HCT116 (cell line): ENCODE measurements around the gene ELAVL1. TPM values are rescaled to one million over a fixed set of nuclear protein-coding genes. Genes with fewer than 3 reads are reported as not detected.

Source experiments
- ATAC-seq: fragments of 200-7000 bp; cut with Tn5 transposase; 2 replicates; pipeline ENCODE4 v1.9.1; 2020; ENCODE audit warnings: mild to moderate bottlenecking, moderate library complexity
- BruUV-seq: library from RNA; stranded (reverse); fragments of 400-500 nt; replicated peaks from 2 replicates; lab custom pipeline; 2021; lab: Mats Ljungman, UMichigan
- CTCF ChIA-PET: fragments of 300-600 bp; sonication (Branson Sonifier 250); formaldehyde crosslinking; loops from one replicate; lab custom pipeline; 2021; ENCODE audit warnings: antibody characterized with exemption; lab: Charles Lee
- POLR2A ChIA-PET: fragments of 300-600, 350-600 bp; sonication (Branson Sonifier 250); formaldehyde crosslinking; loops from one replicate; lab custom pipeline; 2021; ENCODE audit warnings: antibody characterized with exemption; lab: Charles Lee
- RAD21 ChIA-PET, 2 experiments: fragments of 300-600 bp; sonication (Branson Sonifier 250); formaldehyde crosslinking; loops; one replicate each; lab custom pipeline; 2023; ENCODE audit warnings: low total read pairs in 2 of 2; ENCODE audit not compliant: uncharacterized antibody in 2 of 2, unreplicated experiment in 2 of 2, low non-redundant PET in 1 of 2; lab: Charles Lee
- DNase-seq: peaks from one replicate; pipeline ENCODE4 v3.0.0-alpha.2; 2010; ENCODE audit warnings: low read depth, low spot score
- H2AFZ ChIP-seq: fragments of 200-600 bp; shearing (Covaris generic), sonication (generic); 2 replicates; pipeline ENCODE4 v1.6.1; 2017; ENCODE audit warnings: low read depth, mixed run types, mixed read lengths, antibody characterized with exemption, low read length; ENCODE audit not compliant: poor library complexity, severe bottlenecking
- H3K27ac ChIP-seq: 2 replicates; pipeline ENCODE4 v1.5.1; 2012; ENCODE audit warnings: low read depth, low read length
- H3K27me3 ChIP-seq: fragments of 200-600 bp; sonication (generic); 2 replicates; pipeline ENCODE4 v1.6.1; 2016; ENCODE audit warnings: mixed run types, low read length, mixed read lengths; ENCODE audit not compliant: insufficient read depth
- H3K36me3 ChIP-seq, 2 experiments: fragments of 200-500 bp in 1 of 2; fragments of 200-600 bp in 1 of 2; sonication (Bioruptor generic) in 1 of 2; sonication (generic) in 1 of 2; 2 replicates each; pipeline versions ENCODE4 v1.5.1 to v1.6.1; 2014 to 2016; ENCODE audit warnings: low read length in 2 of 2, inconsistent platforms in 1 of 2, mixed read lengths in 1 of 2, mixed run types in 1 of 2; ENCODE audit not compliant: insufficient read depth in 2 of 2, control insufficient read depth in 1 of 2
- H3K4me1 ChIP-seq, 2 experiments: fragments of 200-600 bp in 1 of 2; sonication (generic) in 1 of 2; 2 replicates each; pipeline versions ENCODE4 v1.5.1 to v1.6.1; 2012 to 2017; ENCODE audit warnings: low read length in 2 of 2, inconsistent platforms in 1 of 2, mild to moderate bottlenecking in 1 of 2, mixed read lengths in 1 of 2, mixed run types in 1 of 2, moderate library complexity in 1 of 2; ENCODE audit not compliant: insufficient read depth in 2 of 2, control insufficient read depth in 1 of 2
- H3K4me2 ChIP-seq: fragments of 200-600 bp; sonication (generic); 2 replicates; pipeline ENCODE4 v1.6.1; 2017; ENCODE audit warnings: mixed run types, low read length, mixed read lengths
- H3K4me3 ChIP-seq, 2 experiments: fragments of 200-600 bp in 1 of 2; sonication (generic) in 1 of 2; replicated peaks in 1 of 2; 2 replicates each; pipeline ENCODE4 v1.5.1; 2011 to 2016; ENCODE audit warnings: low read length in 2 of 2, control low read depth in 1 of 2, low read depth in 1 of 2, mild to moderate bottlenecking in 1 of 2, mixed read lengths in 1 of 2, mixed run types in 1 of 2
- H3K79me2 ChIP-seq: fragments of 200-600 bp; sonication (generic); 2 replicates; pipeline ENCODE4 v1.6.1; 2017; ENCODE audit warnings: mild to moderate bottlenecking, mixed run types, low read length, moderate library complexity, mixed read lengths; ENCODE audit not compliant: insufficient read depth
- H3K9ac ChIP-seq: fragments of 200-600 bp; sonication (generic); 2 replicates; pipeline ENCODE4 v1.6.1; 2016; ENCODE audit warnings: low read length, mixed read lengths
- H3K9me2 ChIP-seq: fragments of 200-600 bp; sonication (generic), shearing (Covaris generic); 2 replicates; pipeline ENCODE4 v1.6.1; 2017; ENCODE audit warnings: mixed run types, mild to moderate bottlenecking, moderate library complexity; ENCODE audit not compliant: insufficient read depth
- H3K9me3 ChIP-seq, 2 experiments: fragments of 200-500 bp in 1 of 2; fragments of 200-600 bp in 1 of 2; sonication (Bioruptor generic) in 1 of 2; sonication (generic) in 1 of 2; 2 replicates each; pipeline ENCODE4 v1.6.1; 2014 to 2017; ENCODE audit warnings: low read length in 2 of 2, mixed read lengths in 2 of 2, inconsistent platforms in 1 of 2, low read depth in 1 of 2, mild to moderate bottlenecking in 1 of 2, mixed run types in 1 of 2, moderate library complexity in 1 of 2; ENCODE audit not compliant: control insufficient read depth in 1 of 2, insufficient read depth in 1 of 2
- H4K20me1 ChIP-seq: fragments of 200-600 bp; sonication (generic), shearing (Covaris generic); 2 replicates; pipeline ENCODE4 v1.6.1; 2017; ENCODE audit warnings: mixed run types, mild to moderate bottlenecking, moderate library complexity; ENCODE audit not compliant: insufficient read depth
- CBX3 ChIP-seq: IDR thresholded peaks from 2 replicates; pipeline ENCODE4 v1.6.1; 2012; ENCODE audit warnings: low read depth
- CEBPB ChIP-seq: IDR thresholded peaks from 2 replicates; pipeline ENCODE4 v1.6.1; 2012; ENCODE audit warnings: low read depth
- ELF1 ChIP-seq: IDR thresholded peaks from 2 replicates; pipeline ENCODE4 v1.6.1; 2012; ENCODE audit warnings: low read depth, borderline replicate concordance
- EZH2phosphoT487 ChIP-seq: fragments of 200-600 bp; IDR thresholded peaks from 2 replicates; pipeline ENCODE4 v1.6.1; 2018; ENCODE audit warnings: antibody characterized with exemption, borderline replicate concordance
- JUND ChIP-seq: IDR thresholded peaks from 2 replicates; pipeline ENCODE4 v1.6.1; 2012
- POLR2A ChIP-seq: IDR thresholded peaks from 2 replicates; pipeline ENCODE4 v1.7.0; 2011; ENCODE audit warnings: borderline replicate concordance; ENCODE audit not compliant: insufficient read depth, insufficient read length; ENCODE audit errors: extremely low read depth
- POLR2AphosphoS5 ChIP-seq: IDR thresholded peaks from 2 replicates; pipeline ENCODE4 v1.6.1; 2011; ENCODE audit warnings: mild to moderate bottlenecking, low read depth, low read length, moderate library complexity
- RAD21 ChIP-seq: IDR thresholded peaks from 2 replicates; pipeline ENCODE4 v1.6.1; 2012; ENCODE audit warnings: low read depth, mild to moderate bottlenecking
- SIN3A ChIP-seq: IDR thresholded peaks from 2 replicates; pipeline ENCODE4 v1.6.1; 2012; ENCODE audit warnings: low read depth
- SP1 ChIP-seq: IDR thresholded peaks from 2 replicates; pipeline ENCODE4 v1.6.1; 2012; ENCODE audit warnings: low read depth
- SRF ChIP-seq: IDR thresholded peaks from 2 replicates; pipeline ENCODE4 v1.6.1; 2012; ENCODE audit warnings: low read depth
- TCF7L2 ChIP-seq: IDR thresholded peaks from 2 replicates; pipeline ENCODE4 v1.7.0; 2011; ENCODE audit warnings: borderline replicate concordance, inconsistent platforms; ENCODE audit not compliant: insufficient read depth, insufficient read length; ENCODE audit errors: extremely low read depth
- YY1 ChIP-seq: IDR thresholded peaks from 2 replicates; pipeline ENCODE4 v1.6.1; 2011; ENCODE audit warnings: low read length, low read depth, moderate library complexity, mild to moderate bottlenecking; ENCODE audit not compliant: insufficient replicate concordance; ENCODE audit errors: extremely low read depth
- ZFX ChIP-seq: fragments of 450-650 bp; IDR thresholded peaks from 2 replicates; pipeline ENCODE4 v1.6.1; 2017
- ZNF274 ChIP-seq: fragments of 200-500 bp; sonication (Bioruptor generic); IDR thresholded peaks from 2 replicates; pipeline ENCODE4 v1.6.1; 2014; ENCODE audit warnings: mild to moderate bottlenecking, low read depth, low read length, inconsistent platforms
- intact Hi-C: fragments of 100-400 bp; cut with micrococcal nuclease; formaldehyde crosslinking; loops from 2 replicates; pipeline ENCODE4 v1.10.0; 2022
- total RNA-seq: library from RNA; stranded (reverse); gene quantifications from one replicate; pipeline ENCODE4 v1.2.1, GENCODE V29; 2021; ENCODE audit not compliant: unreplicated experiment
- TF ChIP-seq, protein P1 (sequence below): IDR thresholded peaks from 2 replicates; pipeline ENCODE4 v1.6.1; 2012; ENCODE audit warnings: low read depth
- TF ChIP-seq, protein P2 (sequence below): IDR thresholded peaks from 2 replicates; pipeline ENCODE4 v1.6.1; 2012

The ELAVL1 gene
- total RNA-seq, 1 experiment from 2014 or later: 134 TPM

DNA sequence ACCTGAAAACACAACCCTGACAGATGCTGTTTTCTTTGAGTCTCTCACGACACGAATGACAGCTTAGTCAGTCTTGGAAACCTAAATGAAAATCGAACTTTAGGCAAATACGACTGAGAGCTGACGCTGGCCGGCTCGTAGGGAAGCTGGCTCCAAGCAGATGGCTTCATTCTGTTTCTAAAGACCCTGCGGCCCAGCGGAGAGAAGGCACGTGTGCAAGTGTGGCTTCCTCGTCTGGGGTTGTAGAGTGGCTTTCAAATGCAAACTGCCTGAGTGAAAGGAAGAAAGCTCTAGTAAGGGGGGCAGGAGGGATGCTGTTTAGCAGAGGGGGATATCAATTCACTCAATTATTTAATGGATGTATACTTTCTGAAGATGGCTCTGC is 35.9 kb downstream of the ELAVL1 start:
- H3K27me3 ChIP-seq: no peaks in the 10 kb centered on the region
- no peaks in the 10 kb centered on the region for H3K4me1 ChIP-seq
- H3K27ac ChIP-seq: no peak overlapping the region
- ChIA-PET CTCF (no interaction called here), RAD21 (no interaction called here), POLR2A (no interaction called here)
- H3K36me3 ChIP-seq: peaks cover 51 to 62% of the 10 kb centered on the region in 2 experiments; a peak in 3 of 4 replicates
- no peak for ATAC-seq
- no peak overlapping the region for H3K4me3 ChIP-seq
- no peaks in the 10 kb centered on the region for H3K9me3 ChIP-seq
- intact Hi-C loops: no loop called here
- no peaks in the 10 kb centered on the region for H3K9me2 ChIP-seq
- no peak overlapping the region for H3K4me2 ChIP-seq
- TF ChIP-seq RAD21 (no peak), EZH2phosphoT487 (no peak), ELF1 (no peak), SP1 (no peak), POLR2A (no peak), JUND (no peak), YY1 (no peak), CEBPB (no peak), SIN3A (no peak), ZFX (no peak), SRF (no peak), POLR2AphosphoS5 (no peak), CBX3 (no peak), TCF7L2 (no peak), ZNF274 (no peak)
- TF ChIP-seq, protein P1, sequence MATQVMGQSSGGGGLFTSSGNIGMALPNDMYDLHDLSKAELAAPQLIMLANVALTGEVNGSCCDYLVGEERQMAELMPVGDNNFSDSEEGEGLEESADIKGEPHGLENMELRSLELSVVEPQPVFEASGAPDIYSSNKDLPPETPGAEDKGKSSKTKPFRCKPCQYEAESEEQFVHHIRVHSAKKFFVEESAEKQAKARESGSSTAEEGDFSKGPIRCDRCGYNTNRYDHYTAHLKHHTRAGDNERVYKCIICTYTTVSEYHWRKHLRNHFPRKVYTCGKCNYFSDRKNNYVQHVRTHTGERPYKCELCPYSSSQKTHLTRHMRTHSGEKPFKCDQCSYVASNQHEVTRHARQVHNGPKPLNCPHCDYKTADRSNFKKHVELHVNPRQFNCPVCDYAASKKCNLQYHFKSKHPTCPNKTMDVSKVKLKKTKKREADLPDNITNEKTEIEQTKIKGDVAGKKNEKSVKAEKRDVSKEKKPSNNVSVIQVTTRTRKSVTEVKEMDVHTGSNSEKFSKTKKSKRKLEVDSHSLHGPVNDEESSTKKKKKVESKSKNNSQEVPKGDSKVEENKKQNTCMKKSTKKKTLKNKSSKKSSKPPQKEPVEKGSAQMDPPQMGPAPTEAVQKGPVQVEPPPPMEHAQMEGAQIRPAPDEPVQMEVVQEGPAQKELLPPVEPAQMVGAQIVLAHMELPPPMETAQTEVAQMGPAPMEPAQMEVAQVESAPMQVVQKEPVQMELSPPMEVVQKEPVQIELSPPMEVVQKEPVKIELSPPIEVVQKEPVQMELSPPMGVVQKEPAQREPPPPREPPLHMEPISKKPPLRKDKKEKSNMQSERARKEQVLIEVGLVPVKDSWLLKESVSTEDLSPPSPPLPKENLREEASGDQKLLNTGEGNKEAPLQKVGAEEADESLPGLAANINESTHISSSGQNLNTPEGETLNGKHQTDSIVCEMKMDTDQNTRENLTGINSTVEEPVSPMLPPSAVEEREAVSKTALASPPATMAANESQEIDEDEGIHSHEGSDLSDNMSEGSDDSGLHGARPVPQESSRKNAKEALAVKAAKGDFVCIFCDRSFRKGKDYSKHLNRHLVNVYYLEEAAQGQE: no peak
- TF ChIP-seq, protein P2, sequence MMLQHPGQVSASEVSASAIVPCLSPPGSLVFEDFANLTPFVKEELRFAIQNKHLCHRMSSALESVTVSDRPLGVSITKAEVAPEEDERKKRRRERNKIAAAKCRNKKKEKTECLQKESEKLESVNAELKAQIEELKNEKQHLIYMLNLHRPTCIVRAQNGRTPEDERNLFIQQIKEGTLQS: no peak
- no peak overlapping the region for H3K9ac ChIP-seq
- H4K20me1 ChIP-seq: no peaks in the 10 kb centered on the region
- no TSS peak for BruUV-seq
- peaks cover 22% of the 10 kb centered on the region; the same call in 1 of the 2 replicates for H3K79me2 ChIP-seq
- no peak for DNase-seq
- no peak overlapping the region for H2AFZ ChIP-seq
